HUES64 (cell line): ENCODE measurements around the gene CMPK2. TPM values are rescaled to one million over a fixed set of nuclear protein-coding genes. Genes with fewer than 3 reads are reported as not detected.
"Not testable (repeated sequence)": the region's sequence is repeated elsewhere in the genome, so short reads cannot be mapped to it uniquely, and the experiment has no call there.

Source experiments
- H3K27ac ChIP-seq: 2 replicates; pipeline ENCODE4 v1.7.0; 2013; ENCODE audit warnings: low read depth, low read length, inconsistent platforms
- H3K27me3 ChIP-seq: 2 replicates; pipeline ENCODE4 v1.6.1; 2013; ENCODE audit warnings: mild to moderate bottlenecking, low read length; ENCODE audit not compliant: insufficient read depth
- H3K36me3 ChIP-seq: 2 replicates; pipeline ENCODE4 v1.6.1; 2013; ENCODE audit warnings: mild to moderate bottlenecking, low read length; ENCODE audit not compliant: insufficient read depth
- H3K4me1 ChIP-seq: 2 replicates; pipeline ENCODE4 v1.6.1; 2013; ENCODE audit warnings: mild to moderate bottlenecking, low read length, moderate library complexity; ENCODE audit not compliant: insufficient read depth
- H3K4me3 ChIP-seq: 2 replicates; pipeline ENCODE4 v1.5.1; 2013; ENCODE audit warnings: mild to moderate bottlenecking, low read length, moderate library complexity
- H3K9ac ChIP-seq: 2 replicates; pipeline ENCODE4 v1.6.1; 2013; ENCODE audit warnings: mild to moderate bottlenecking, low read depth, low read length
- H3K9me3 ChIP-seq: 2 replicates; pipeline ENCODE4 v1.6.1; 2013; ENCODE audit warnings: low read depth, low read length; ENCODE audit not compliant: insufficient read depth
- WGBS: fragments of 150-250, 120-280 bp; methylation state at CpG from one replicate; pipeline ENCODE4 v1.1.7; 2013; ENCODE audit warnings: missing lambda C conversion rate; 5-methylcytosine and 5-hydroxymethylcytosine counted together
- polyA plus RNA-seq, 2 experiments: library from polyadenylated mRNA; stranded (reverse); fragments of 50-300 nt; gene quantifications; one replicate each; pipeline ENCODE4 v1.2.3, GENCODE V29; 2013

CMPK2 gene
- polyA plus RNA-seq (2013, experiment 1 of 2), result 0.35 TPM
- 1.6 TPM for polyA plus RNA-seq (2013, experiment 2 of 2)

DNA sequence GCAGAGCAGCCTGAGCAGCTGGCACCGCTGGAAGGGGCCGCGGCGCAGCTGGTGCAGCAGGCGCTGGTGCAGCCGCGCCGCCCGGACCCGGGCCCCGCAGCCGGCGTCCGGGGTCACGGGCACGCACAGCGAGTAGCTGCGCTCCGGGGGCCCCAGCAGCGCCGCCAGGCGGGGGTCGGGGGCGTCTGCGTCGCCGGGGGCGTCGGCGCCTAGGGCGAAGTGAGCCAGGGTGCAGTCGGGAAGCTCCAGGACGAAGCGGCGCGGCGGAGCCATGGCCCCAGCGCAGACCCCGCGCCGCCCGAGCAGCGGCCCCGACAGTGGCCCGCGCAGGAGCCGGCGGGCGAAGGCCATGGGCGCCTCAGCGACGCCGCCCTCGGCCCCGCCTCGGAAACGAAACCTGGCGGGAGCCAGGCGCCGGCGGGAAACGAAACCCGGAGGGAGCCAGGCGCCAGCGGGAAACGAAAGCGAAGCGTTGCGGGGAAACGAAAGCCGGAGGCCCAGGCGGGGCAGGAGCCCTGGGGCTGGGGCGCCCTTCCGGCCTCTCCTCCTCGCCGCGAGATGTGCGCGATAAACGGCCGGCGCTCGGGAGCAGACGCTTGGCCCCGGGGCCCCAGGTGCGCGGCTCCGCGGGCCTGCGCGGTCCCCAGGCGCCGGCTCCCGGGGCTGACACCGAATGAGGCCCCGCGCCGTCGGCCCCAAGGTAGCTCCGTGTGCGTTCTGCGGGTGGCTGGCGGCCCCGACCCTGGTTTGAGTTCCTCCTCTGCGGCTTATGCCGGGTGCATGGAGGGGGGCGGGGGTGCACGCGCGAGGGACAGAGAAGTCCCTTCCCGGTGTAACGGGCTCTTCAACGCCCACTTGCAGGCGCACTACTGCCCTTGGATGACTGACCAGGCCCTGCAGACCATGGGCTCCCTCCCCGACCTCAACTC is at the start of gene CMPK2:
Gene CMPK2 (minus strand): TSS at position 562 of the 929 bp plus-strand sequence. CDS start 211 bp downstream, at position 351.
- under 1% methylated on average over 115 of the region's 115 CpGs for WGBS
- H3K9ac ChIP-seq, result peak within 1 kb of the TSS; percentile 68
- H3K27ac ChIP-seq, result no peak within 1 kb of the TSS

DNA sequence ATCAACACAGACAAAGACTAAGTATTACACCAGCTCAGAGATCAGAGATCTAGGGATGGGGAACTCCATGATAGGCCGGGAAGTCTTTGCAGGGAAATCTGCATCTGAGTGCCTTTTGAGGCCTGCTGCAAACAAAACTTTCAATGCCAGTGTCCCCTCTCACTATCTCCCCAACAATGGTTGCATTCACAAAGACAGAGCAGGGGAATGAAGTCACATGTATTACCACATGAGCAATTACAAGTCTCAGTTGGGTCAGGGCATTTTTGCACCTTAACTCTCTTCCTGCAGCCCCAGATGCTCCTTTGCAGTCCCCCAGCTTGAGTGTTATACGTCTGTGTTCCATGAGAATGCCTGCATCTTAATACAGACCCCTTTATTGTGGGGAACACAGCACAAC is 49.7 kb upstream of the CMPK2 start:
- WGBS, result 51% methylated on average over 2 of the region's 2 CpGs
- H3K36me3 ChIP-seq, result no peaks in the 10 kb centered on the region
- peaks cover 19% of the 10 kb centered on the region for H3K27me3 ChIP-seq
- peaks cover 11% of the 10 kb centered on the region for H3K4me1 ChIP-seq
- H3K27ac ChIP-seq, result peak overlapping the region; percentile 80; the same call in 1 of the 2 replicates
- no peak overlapping the region for H3K4me3 ChIP-seq
- no peaks in the 10 kb centered on the region for H3K9me3 ChIP-seq
- no peak overlapping the region for H3K9ac ChIP-seq

More for the DNA sequence above, at the start of gene CMPK2:
- Histone ChIP-seq H3K36me3 (no peaks in the 10 kb centered on the region), H3K4me3 (peak within 1 kb of the TSS; percentile 62), H3K27me3 (peaks cover 47% of the 10 kb centered on the region), H3K4me1 (peaks cover 2% of the 10 kb centered on the region; the same call in 1 of the 2 replicates), H3K9me3 (peaks cover 3% of the 10 kb centered on the region)

GRCh38 chr2:6914828-6915227 is 49.1 kb upstream of the CMPK2 start:
- WGBS, result 89% methylated on average over 3 of the region's 3 CpGs
- H3K4me3 ChIP-seq, result no peak overlapping the region
- peak overlapping the region; percentile 80; the same call in 1 of the 2 replicates for H3K27ac ChIP-seq
- peaks cover 11% of the 10 kb centered on the region for H3K4me1 ChIP-seq
- H3K9ac ChIP-seq, result no peak overlapping the region
- H3K9me3 ChIP-seq, result no peaks in the 10 kb centered on the region
- no peaks in the 10 kb centered on the region for H3K36me3 ChIP-seq
- peaks cover 19% of the 10 kb centered on the region for H3K27me3 ChIP-seq

- 95% methylated on average over 9 of the region's 9 CpGs for WGBS
- H3K36me3 ChIP-seq, result no peaks in the 10 kb centered on the region
- H3K4me1 ChIP-seq, result peaks cover 11% of the 10 kb centered on the region
- no peak overlapping the region for H3K9ac ChIP-seq
- no peak overlapping the region for H3K27ac ChIP-seq
- no peaks in the 10 kb centered on the region for H3K9me3 ChIP-seq
- H3K4me3 ChIP-seq, result no peak overlapping the region
- H3K27me3 ChIP-seq, result peaks cover 19% of the 10 kb centered on the region
Measured at GRCh38 chr2:6913415-6914157, 47.9 kb upstream of the CMPK2 start.

GRCh38 chr2:6911721-6912120 is 46.0 kb upstream of the CMPK2 start:
- Histone ChIP-seq H3K4me3 (no peak overlapping the region), H3K4me1 (peaks cover 11% of the 10 kb centered on the region), H3K36me3 (no peaks in the 10 kb centered on the region), H3K9me3 (no peaks in the 10 kb centered on the region), H3K27me3 (peaks cover 9% of the 10 kb centered on the region; the same call in 1 of the 2 replicates), H3K9ac (no peak overlapping the region), H3K27ac (no peak overlapping the region)

- Histone ChIP-seq H3K27me3 (no peaks in the 10 kb centered on the region), H3K27ac (no peak overlapping the region), H3K9me3 (no peaks in the 10 kb centered on the region), H3K4me3 (no peak overlapping the region), H3K4me1 (0 out of 2 replicates have a peak, but pooled peaks cover under 1% of the 10 kb centered on the region), H3K9ac (no peak overlapping the region), H3K36me3 (no peaks in the 10 kb centered on the region)
- 92% methylated on average over 6 of the region's 8 CpGs for WGBS
Measured at GRCh38 chr2:6909431-6910385, 44.0 kb upstream of the CMPK2 start.

DNA sequence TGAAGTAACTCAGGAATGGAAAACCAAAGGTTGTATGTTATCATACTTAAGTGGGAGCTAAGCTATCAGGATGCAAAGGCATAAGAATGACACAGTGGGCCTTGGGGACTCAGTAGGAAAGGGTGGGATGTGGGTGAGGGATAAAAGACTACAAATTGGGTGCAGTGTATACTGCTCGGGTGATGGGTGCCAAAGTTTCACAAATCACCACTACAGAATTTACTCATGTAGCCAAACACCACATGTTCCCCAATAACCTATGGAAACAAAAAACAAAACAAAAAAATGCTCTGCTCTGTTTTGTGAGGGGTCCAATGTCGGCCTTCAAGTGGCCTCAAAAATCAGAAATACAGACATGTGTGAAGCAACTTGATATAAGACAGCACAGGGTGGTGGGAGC is 42.6 kb upstream of the CMPK2 start:
- Histone ChIP-seq H3K9ac (no peak overlapping the region), H3K27ac (no peak overlapping the region), H3K4me3 (no peak overlapping the region), H3K9me3 (no peaks in the 10 kb centered on the region), H3K27me3 (no peaks in the 10 kb centered on the region), H3K36me3 (no peaks in the 10 kb centered on the region), H3K4me1 (no peaks in the 10 kb centered on the region)
- 100% methylated on average over 2 of the region's 2 CpGs for WGBS

DNA sequence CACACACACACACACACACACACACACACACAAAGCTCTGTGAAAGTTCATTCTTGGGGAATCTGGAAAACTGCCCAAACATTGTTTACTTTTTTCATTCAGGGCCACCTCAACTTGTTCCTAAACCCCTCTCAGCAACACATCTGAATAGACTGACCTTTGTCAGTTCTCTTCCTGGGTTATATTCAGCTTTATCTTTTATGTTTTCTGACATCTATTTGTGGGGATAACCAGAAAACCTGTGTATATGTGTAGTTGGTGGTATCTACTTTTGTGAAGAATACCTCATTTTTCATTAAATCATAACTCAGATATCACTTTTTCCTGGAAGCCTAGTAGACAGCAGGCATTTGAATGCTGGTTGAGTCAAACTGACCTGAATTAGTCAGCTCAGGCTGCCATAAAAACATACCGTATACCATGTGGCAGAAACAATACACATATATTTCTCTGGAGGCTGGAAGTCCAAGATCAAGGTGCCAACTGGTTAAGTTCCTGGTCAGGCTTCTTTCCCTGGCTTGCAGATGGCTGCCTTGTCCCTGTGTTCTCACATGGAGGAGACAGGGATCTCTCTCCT is 40.5 kb upstream of the CMPK2 start:
- Histone ChIP-seq H3K4me3 (no peak overlapping the region), H3K9ac (no peak overlapping the region)
- 93% methylated on average over 1 of the region's 1 CpG for WGBS

DNA sequence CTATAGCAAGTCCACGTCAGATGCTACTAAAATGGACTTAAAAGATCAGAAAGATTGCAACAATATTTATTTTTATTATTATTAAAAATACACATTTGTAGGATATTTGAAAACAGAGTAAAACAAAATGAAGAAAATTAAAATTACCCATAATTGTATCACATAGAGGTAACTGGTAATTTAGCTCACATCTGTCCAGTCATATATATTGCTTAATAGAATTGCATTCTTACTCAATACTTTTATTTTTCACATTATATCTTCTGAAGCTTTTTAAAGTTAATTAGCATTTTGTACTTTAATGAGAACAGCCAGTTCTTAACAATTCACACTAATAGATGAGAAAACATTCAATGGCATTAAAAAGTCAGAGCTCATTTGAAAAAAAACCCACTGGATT is 40.0 kb upstream of the CMPK2 start:
- Histone ChIP-seq H3K4me3 (no peak overlapping the region), H3K9ac (no peak overlapping the region), H3K9me3 (no peaks in the 10 kb centered on the region), H3K36me3 (no peaks in the 10 kb centered on the region), H3K27me3 (no peaks in the 10 kb centered on the region), H3K27ac (no peak overlapping the region), H3K4me1 (no peaks in the 10 kb centered on the region)
- 83% methylated on average over 1 of the region's 1 CpG for WGBS

More for the DNA sequence above, 40.5 kb upstream of the CMPK2 start:
- Histone ChIP-seq H3K27me3 (no peaks in the 10 kb centered on the region), H3K27ac (no peak overlapping the region), H3K9me3 (no peaks in the 10 kb centered on the region), H3K36me3 (no peaks in the 10 kb centered on the region), H3K4me1 (no peaks in the 10 kb centered on the region)

- not testable (repeated sequence) for H3K9me3 ChIP-seq, H3K36me3 ChIP-seq, H3K27me3 ChIP-seq, H3K4me3 ChIP-seq, H3K27ac ChIP-seq, H3K9ac ChIP-seq, H3K4me1 ChIP-seq
- WGBS, result 94% methylated on average over 2 of the region's 2 CpGs
Measured at GRCh38 chr2:6902581-6902980, 36.9 kb upstream of the CMPK2 start.
